NCI-H2107 treated with DMSO at 0.1 percent for 48 hours (cell line): ENCODE measurements around the gene FMNL3.
"Not testable (repeated sequence)": the region's sequence is repeated elsewhere in the genome, so short reads cannot be mapped to it uniquely, and the experiment has no call there.

ENCODE experiments used
- DNase-seq: peaks from one replicate; lab custom pipeline; 2025; ENCODE audit not compliant: unreplicated experiment; lab: John Stamatoyannopoulos, UW

Gene FMNL3

DNA sequence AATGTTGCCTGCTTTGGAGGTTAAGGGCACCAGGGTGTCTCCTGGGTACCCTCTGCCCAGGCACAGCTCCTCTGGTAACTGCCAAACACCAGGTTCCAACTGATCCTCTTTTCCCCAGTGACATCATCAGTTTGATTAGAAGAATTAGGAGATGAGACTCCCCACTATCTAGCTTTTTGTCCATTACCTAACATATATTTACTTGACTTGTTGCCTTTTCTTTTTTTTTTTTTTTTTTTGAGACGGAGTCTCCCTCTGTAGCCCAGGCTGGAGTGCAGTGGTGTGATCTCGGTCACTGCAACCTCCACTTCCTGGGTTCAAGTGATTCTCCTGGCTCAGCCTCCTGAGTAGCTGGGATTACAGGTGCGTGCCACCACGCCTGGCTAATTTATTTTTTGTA is 101.7 kb downstream of the FMNL3 start, which contains the start of gene FAM186B:
TSS of gene FAM186B (minus strand) at position 101 of the 400 bp plus-strand sequence. CDS start 162 bp downstream, outside the sequence.
- DNase-seq: not testable (repeated sequence)

DNA sequence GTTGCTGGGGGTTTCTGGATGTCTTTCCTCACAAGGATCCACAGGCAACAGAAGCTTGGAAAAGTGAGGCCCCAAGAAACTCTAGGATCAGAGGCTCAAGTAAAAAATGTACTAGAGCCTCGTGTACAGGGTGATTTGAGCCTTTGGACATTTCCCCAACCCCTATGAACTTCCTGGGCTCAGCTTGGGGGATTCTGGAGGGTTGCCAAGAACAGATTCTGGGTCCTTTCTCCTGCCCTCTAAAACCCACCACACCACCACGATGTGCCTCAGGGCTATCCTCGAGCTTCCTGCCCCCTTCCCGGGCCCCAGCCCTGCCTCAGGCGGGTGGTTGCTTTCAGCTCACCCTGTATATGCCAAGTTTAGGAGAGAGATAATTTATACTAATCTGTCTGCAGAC is 102.3 kb downstream of the FMNL3 start:
- no peak for DNase-seq

- no peak for DNase-seq
Measured at GRCh38 chr12:49603721-49604120, 103.5 kb downstream of the FMNL3 start.

DNA sequence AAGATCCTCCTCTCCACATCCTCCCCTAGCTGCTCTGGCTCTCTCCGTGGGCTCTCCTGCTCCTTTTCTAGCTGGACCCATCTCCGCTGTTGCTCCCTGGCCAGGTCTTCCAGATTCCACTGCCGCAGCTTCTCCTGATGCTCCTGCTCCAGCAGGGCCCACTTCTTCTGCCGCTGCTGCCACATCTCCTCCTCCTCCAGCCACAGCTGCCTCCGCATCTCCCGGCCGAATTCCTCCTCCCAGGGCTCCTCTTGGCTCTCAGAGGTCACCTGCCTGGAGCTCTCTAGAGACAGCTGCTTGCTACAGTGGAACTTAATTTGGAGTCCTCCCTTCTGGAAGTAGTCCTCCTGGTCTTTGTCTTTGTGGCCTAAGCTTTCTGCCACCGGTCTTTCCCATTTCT is 107.2 kb downstream of the FMNL3 start:
- DNase-seq: no peak

DNA sequence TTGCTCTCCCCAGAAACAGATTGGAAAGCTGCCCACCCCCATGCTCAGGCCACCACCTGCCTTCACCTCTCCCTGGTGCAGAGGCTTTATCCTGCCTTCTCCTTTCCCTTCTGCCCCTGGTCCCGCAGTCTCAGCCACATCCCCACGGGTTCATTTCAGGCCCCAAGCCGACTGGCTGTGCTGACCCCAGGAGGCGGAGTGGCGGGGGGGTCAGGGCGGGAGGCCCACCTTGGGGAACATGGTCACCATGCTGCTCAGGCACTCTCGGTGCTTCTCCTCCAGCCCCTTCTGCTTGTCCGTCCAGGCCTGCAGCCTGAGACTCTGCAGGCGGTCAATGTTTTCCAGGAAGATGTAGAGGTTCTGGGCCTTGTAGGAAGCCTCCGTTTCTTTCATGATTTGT is 108.7 kb downstream of the FMNL3 start:
- no peak for DNase-seq

GRCh38 chr12:49588721-49589516 is 118.3 kb downstream of the FMNL3 start:
- DNase-seq: no peak

- DNase-seq: no peak
Measured at GRCh38 chr12:49588281-49588680, 118.9 kb downstream of the FMNL3 start.

GRCh38 chr12:49587174-49587908 is 119.9 kb downstream of the FMNL3 start:
- no peak for DNase-seq
